Upper lobe of right lung (tissue), 1 donor: Measurements from ENCODE around the gene CYB5R3. TPM values are rescaled to one million over a fixed set of nuclear protein-coding genes. Genes with fewer than 3 reads are reported as not detected.

Experiments
- ATAC-seq: fragments of 200-7000 bp; cut with Tn5 transposase; one replicate; pipeline ENCODE4 v1.9.1; 2020; ENCODE audit warnings: mild to moderate bottlenecking, moderate library complexity
- DNase-seq: peaks from one replicate; pipeline ENCODE4 v3.0.0-alpha.2; 2020
- H3K27ac ChIP-seq: fragments of 200-600 bp; one replicate; pipeline ENCODE4 v1.8.0; 2022
- H3K27me3 ChIP-seq: fragments of 200-600 bp; one replicate; pipeline ENCODE4 v1.8.0; 2022; ENCODE audit warnings: mild to moderate bottlenecking
- H3K36me3 ChIP-seq: fragments of 200-600 bp; one replicate; pipeline ENCODE4 v1.8.0; 2022
- H3K4me1 ChIP-seq: fragments of 200-600 bp; one replicate; pipeline ENCODE4 v1.8.0; 2022
- H3K4me3 ChIP-seq: fragments of 200-600 bp; one replicate; pipeline ENCODE4 v1.8.0; 2022; ENCODE audit warnings: mild to moderate bottlenecking
- H3K9me3 ChIP-seq: fragments of 200-600 bp; one replicate; pipeline ENCODE4 v1.8.0; 2022
- CTCF ChIP-seq: fragments of 200-600 bp; IDR thresholded peaks from one replicate; pipeline ENCODE4 v1.8.0; 2022; ENCODE audit warnings: antibody characterized with exemption
- intact Hi-C: fragments of 100-400 bp; cut with DNase I; formaldehyde crosslinking; loops from one replicate; pipeline ENCODE4 v1.11.0; 2022
- total RNA-seq: library from RNA; stranded (reverse); fragmentation: NEBNext Ultra II Directional; extraction: Animal tissue kit (Norgen Biotek cat#: 25700); gene quantifications from one replicate; pipeline ENCODE4 v1.2.1, GENCODE V29; 2021
- donor health status: DM: no; HTN: yes; CAD: no; lungs with severe emphysema.

CYB5R3 gene
- total RNA-seq, 1 donor from 2014 or later, result 251 TPM

GRCh38 chr22:42688241-42689211, 39.3 kb upstream of the CYB5R3 start:
- DNase-seq (peak; percentile 85), ATAC-seq (peak; percentile 84)
- H3K9me3 ChIP-seq, result no peaks in the 10 kb centered on the region
- peak overlapping the region; percentile 85 for H3K27ac ChIP-seq
- peaks cover 48% of the 10 kb centered on the region for H3K4me1 ChIP-seq
- H3K36me3 ChIP-seq, result peaks cover 16% of the 10 kb centered on the region
- TF ChIP-seq CTCF, result no peak
- no peaks in the 10 kb centered on the region for H3K27me3 ChIP-seq
- intact Hi-C loops, result no loop called here
- H3K4me3 ChIP-seq, result no peak overlapping the region

GRCh38 chr22:42686756-42687491, 37.7 kb upstream of the CYB5R3 start:
- H3K27ac ChIP-seq, result peak overlapping the region; percentile 63
- no peak for TF ChIP-seq CTCF
- peaks cover 61% of the 10 kb centered on the region for H3K4me1 ChIP-seq
- peaks cover 8% of the 10 kb centered on the region for H3K36me3 ChIP-seq
- ATAC-seq (no peak), DNase-seq (no peak)
- no peak overlapping the region for H3K4me3 ChIP-seq
- H3K27me3 ChIP-seq, result no peaks in the 10 kb centered on the region
- intact Hi-C loops, result no loop called here
- no peaks in the 10 kb centered on the region for H3K9me3 ChIP-seq

- peaks cover 61% of the 10 kb centered on the region for H3K4me1 ChIP-seq
- H3K9me3 ChIP-seq, result no peaks in the 10 kb centered on the region
- H3K27ac ChIP-seq, result peak overlapping the region; percentile 63
- no peak overlapping the region for H3K4me3 ChIP-seq
- no peak for DNase-seq
- intact Hi-C loops, result no loop called here
- peaks cover 3% of the 10 kb centered on the region for H3K36me3 ChIP-seq
- peak; percentile 13 for TF ChIP-seq CTCF
- H3K27me3 ChIP-seq, result no peaks in the 10 kb centered on the region
- peak; percentile 45 for ATAC-seq
Observed at GRCh38 chr22:42685941-42686653, 36.9 kb upstream of the CYB5R3 start.

GRCh38 chr22:42684462-42685195, 35.4 kb upstream of the CYB5R3 start:
- intact Hi-C loops, result no loop called here
- TF ChIP-seq CTCF, result no peak
- H3K4me1 ChIP-seq, result peaks cover 68% of the 10 kb centered on the region
- H3K9me3 ChIP-seq, result no peaks in the 10 kb centered on the region
- H3K27ac ChIP-seq, result peak overlapping the region; percentile 61
- no peak overlapping the region for H3K4me3 ChIP-seq
- H3K27me3 ChIP-seq, result no peaks in the 10 kb centered on the region
- no peak for DNase-seq
- H3K36me3 ChIP-seq, result no peaks in the 10 kb centered on the region
- ATAC-seq, result no peak
